ENCODE results near the gene IKZF5. TPM values are rescaled to one million over a fixed set of nuclear protein-coding genes. Genes with fewer than 3 reads are reported as not detected.

The IKZF5 gene
- total and polyA plus RNA-seq, 2 experiments from 2014 or later = 6.9 to 10.5 TPM

DNA sequence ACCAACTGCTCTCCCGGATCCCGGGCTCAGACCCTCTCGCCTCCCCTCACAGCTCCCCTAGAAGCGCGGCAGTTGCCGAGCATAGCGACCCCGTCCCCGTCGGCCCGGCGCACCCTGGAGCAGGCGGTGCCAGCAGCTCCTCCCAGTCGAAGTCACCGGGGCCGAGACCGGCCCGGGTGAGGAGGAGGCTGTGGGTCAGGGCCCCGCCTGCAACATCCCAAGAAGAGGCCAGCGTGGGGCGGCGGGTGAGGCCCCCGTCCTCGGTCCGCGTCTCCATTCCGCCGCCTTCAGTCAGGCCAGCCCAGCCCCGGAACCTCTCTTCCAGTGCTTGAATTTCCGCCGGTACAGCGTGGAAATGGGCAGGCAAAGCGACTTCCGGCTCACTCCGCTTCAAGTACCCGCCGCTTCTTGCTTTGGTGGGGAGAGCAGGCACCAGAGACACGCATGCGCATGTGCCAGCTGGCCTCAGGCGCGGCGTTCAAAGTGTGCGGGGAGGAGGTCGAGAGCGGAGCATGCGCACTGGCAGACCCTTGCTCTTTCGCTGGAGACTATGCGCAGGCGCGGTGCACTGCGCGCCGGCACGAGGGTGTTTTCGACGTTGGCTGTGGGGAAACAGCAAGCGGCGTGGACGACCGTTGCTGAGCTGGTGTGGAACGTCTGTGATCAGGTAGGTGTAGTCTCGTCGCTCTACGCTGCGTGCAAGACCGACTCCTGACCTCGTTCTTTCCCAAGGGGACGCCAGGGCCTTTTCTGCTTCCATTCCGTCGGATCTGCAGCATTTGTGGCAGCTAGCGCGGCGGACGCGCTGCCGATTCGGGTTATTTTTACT, 54.5 kb downstream of the IKZF5 start, which contains the start of gene C10orf88 (continued):
- peak; percentile 71 for TF ChIP-seq CREB1 (CRISPR knock-in tag; IDR thresholded peaks at IDR 0.05; ENCODE audit: low read depth)

DNA sequence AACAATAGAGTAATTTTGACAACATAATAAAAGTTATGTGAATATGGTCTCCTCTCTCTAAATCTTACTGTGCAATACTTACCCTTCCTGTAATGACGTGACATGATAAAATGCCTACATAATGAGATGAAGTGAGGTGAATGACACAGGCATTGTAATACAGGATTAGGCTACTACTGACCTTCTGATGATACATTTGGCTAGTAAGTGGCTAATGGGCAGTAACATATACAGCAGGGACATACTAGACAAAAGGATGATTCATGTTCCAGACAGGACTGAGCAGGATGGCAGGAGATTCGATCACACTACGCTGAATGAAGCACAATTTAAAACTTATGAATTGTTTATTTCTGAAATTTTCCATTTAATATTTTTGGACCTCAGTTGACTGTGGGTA, 59.3 kb downstream of the IKZF5 start:
- Histone ChIP-seq H3K4me3 (no peak overlapping the region), H3K36me3 (ENCODE audit: insufficient read depth) (no peaks in the 10 kb centered on the region; the same call in 1 of the 2 replicates), H3F3A (replicated peaks; ENCODE audit: low read depth) (0 out of 2 replicates have a peak, but pooled peaks cover 2% of the 10 kb centered on the region), H3K4me2 (no peak overlapping the region), H3K4me1 (ENCODE audit: insufficient read depth) (peaks cover 4% of the 10 kb centered on the region; the same call in 1 of the 2 replicates), H3K9me2 (ENCODE audit: insufficient read depth) (no peaks in the 10 kb centered on the region), H4K20me1 (replicated peaks; ENCODE audit: insufficient read depth) (peaks cover 7% of the 10 kb centered on the region; the same call in 1 of the 2 replicates), H3K79me2 (replicated peaks; ENCODE audit: insufficient read depth) (no peaks in the 10 kb centered on the region; the same call in 1 of the 2 replicates), H3K27ac (ENCODE audit: low read depth) (no peak overlapping the region), H2AFZ (no peak overlapping the region), H3K27me3 (ENCODE audit: insufficient read depth) (no peaks in the 10 kb centered on the region)
- peaks cover 3% of the 10 kb centered on the region; the same call in 2 of the 3 replicates for H3K9me3 Mint-ChIP-seq
- no peak for TF ChIP-seq ZNF331 (CRISPR knock-in tag; IDR thresholded peaks at IDR 0.05; ENCODE audit: low read depth)
- TF ChIP-seq, protein P1, sequence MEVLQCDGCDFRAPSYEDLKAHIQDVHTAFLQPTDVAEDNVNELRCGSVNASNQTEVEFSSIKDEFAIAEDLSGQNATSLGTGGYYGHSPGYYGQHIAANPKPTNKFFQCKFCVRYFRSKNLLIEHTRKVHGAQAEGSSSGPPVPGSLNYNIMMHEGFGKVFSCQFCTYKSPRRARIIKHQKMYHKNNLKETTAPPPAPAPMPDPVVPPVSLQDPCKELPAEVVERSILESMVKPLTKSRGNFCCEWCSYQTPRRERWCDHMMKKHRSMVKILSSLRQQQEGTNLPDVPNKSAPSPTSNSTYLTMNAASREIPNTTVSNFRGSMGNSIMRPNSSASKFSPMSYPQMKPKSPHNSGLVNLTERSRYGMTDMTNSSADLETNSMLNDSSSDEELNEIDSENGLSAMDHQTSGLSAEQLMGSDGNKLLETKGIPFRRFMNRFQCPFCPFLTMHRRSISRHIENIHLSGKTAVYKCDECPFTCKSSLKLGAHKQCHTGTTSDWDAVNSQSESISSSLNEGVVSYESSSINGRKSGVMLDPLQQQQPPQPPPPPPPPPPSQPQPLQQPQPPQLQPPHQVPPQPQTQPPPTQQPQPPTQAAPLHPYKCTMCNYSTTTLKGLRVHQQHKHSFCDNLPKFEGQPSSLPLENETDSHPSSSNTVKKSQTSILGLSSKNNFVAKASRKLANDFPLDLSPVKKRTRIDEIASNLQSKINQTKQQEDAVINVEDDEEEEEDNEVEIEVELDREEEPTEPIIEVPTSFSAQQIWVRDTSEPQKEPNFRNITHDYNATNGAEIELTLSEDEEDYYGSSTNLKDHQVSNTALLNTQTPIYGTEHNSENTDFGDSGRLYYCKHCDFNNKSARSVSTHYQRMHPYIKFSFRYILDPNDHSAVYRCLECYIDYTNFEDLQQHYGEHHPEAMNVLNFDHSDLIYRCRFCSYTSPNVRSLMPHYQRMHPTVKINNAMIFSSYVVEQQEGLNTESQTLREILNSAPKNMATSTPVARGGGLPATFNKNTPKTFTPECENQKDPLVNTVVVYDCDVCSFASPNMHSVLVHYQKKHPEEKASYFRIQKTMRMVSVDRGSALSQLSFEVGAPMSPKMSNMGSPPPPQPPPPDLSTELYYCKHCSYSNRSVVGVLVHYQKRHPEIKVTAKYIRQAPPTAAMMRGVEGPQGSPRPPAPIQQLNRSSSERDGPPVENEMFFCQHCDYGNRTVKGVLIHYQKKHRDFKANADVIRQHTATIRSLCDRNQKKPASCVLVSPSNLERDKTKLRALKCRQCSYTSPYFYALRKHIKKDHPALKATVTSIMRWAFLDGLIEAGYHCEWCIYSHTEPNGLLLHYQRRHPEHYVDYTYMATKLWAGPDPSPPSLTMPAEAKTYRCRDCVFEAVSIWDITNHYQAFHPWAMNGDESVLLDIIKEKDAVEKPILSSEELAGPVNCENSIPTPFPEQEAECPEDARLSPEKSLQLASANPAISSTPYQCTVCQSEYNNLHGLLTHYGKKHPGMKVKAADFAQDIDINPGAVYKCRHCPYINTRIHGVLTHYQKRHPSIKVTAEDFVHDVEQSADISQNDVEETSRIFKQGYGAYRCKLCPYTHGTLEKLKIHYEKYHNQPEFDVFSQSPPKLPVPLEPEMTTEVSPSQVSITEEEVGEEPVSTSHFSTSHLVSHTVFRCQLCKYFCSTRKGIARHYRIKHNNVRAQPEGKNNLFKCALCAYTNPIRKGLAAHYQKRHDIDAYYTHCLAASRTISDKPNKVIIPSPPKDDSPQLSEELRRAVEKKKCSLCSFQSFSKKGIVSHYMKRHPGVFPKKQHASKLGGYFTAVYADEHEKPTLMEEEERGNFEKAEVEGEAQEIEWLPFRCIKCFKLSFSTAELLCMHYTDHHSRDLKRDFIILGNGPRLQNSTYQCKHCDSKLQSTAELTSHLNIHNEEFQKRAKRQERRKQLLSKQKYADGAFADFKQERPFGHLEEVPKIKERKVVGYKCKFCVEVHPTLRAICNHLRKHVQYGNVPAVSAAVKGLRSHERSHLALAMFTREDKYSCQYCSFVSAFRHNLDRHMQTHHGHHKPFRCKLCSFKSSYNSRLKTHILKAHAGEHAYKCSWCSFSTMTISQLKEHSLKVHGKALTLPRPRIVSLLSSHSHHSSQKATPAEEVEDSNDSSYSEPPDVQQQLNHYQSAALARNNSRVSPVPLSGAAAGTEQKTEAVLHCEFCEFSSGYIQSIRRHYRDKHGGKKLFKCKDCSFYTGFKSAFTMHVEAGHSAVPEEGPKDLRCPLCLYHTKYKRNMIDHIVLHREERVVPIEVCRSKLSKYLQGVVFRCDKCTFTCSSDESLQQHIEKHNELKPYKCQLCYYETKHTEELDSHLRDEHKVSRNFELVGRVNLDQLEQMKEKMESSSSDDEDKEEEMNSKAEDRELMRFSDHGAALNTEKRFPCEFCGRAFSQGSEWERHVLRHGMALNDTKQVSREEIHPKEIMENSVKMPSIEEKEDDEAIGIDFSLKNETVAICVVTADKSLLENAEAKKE (CRISPR knock-in tag; IDR thresholded peaks at IDR 0.05) = no peak
- peaks cover 14% of the 10 kb centered on the region for H3K36me3 Mint-ChIP-seq (ENCODE audit: low read depth)
- H3K4me1 Mint-ChIP-seq = peaks cover 9% of the 10 kb centered on the region
- DNase-seq (ENCODE audit: low spot score) (no peak), ATAC-seq (no peak)
- no peak overlapping the region for H3K27ac Mint-ChIP-seq
- peaks cover 13% of the 10 kb centered on the region for H3K27me3 Mint-ChIP-seq (ENCODE audit: insufficient read depth, low read depth, poor library complexity)
- no peak overlapping the region for H3K4me3 Mint-ChIP-seq

Other genes with a start within 250 kb of the IKZF5 start
- gene CUZD1, start 162.9 kb downstream of the IKZF5 start, total RNA-seq (2014; rRNA removed; shearing (Covaris generic)) = 2.8 and 4.1 TPM in 2 replicates
- gene CUZD1, start 162.9 kb downstream of the IKZF5 start, polyA plus RNA-seq (2016; fragmentation: Nextera tagmentation; extraction: Ambion mirVana) = 2.5 and 3.1 TPM in 2 replicates
- 6.5 and 10.9 TPM in 2 replicates for gene FAM24B, start 129.2 kb downstream of the IKZF5 start, total RNA-seq (2014; rRNA removed; shearing (Covaris generic))
- 14.5 and 14.8 TPM in 2 replicates for gene FAM24B, start 129.2 kb downstream of the IKZF5 start, polyA plus RNA-seq (2016; fragmentation: Nextera tagmentation; extraction: Ambion mirVana)
- not detected in 2 replicates for gene FAM24A, start 98.2 kb downstream of the IKZF5 start, total RNA-seq (2014; rRNA removed; shearing (Covaris generic))
- gene FAM24A, start 98.2 kb downstream of the IKZF5 start, polyA plus RNA-seq (2016; fragmentation: Nextera tagmentation; extraction: Ambion mirVana) = not detected in 2 replicates
- 11.1 and 17.9 TPM in 2 replicates for gene C10orf88, start 54.6 kb downstream of the IKZF5 start, total RNA-seq (2014; rRNA removed; shearing (Covaris generic))
- gene C10orf88, start 54.6 kb downstream of the IKZF5 start, polyA plus RNA-seq (2016; fragmentation: Nextera tagmentation; extraction: Ambion mirVana) = 4.3 and 5.6 TPM in 2 replicates
- gene PSTK, start 28.4 kb downstream of the IKZF5 start, total RNA-seq (2014; rRNA removed; shearing (Covaris generic)) = 2.3 and 4.8 TPM in 2 replicates
- gene PSTK, start 28.4 kb downstream of the IKZF5 start, polyA plus RNA-seq (2016; fragmentation: Nextera tagmentation; extraction: Ambion mirVana) = 9.3 and 9.9 TPM in 2 replicates
- 6.5 and 8.5 TPM in 2 replicates for gene ACADSB, start 211 bp upstream of the IKZF5 start, total RNA-seq (2014; rRNA removed; shearing (Covaris generic))
- 3.7 and 4.1 TPM in 2 replicates for gene ACADSB, start 211 bp upstream of the IKZF5 start, polyA plus RNA-seq (2016; fragmentation: Nextera tagmentation; extraction: Ambion mirVana)
- 0.23 and 0.35 TPM in 2 replicates for gene HMX3, start 127.2 kb upstream of the IKZF5 start, total RNA-seq (2014; rRNA removed; shearing (Covaris generic))
- not detected in 2 replicates for gene HMX3, start 127.2 kb upstream of the IKZF5 start, polyA plus RNA-seq (2016; fragmentation: Nextera tagmentation; extraction: Ambion mirVana)
- gene HMX2, start 139.3 kb upstream of the IKZF5 start, total RNA-seq (2014; rRNA removed; shearing (Covaris generic)) = 0.97 and 2.6 TPM in 2 replicates
- gene HMX2, start 139.3 kb upstream of the IKZF5 start, polyA plus RNA-seq (2016; fragmentation: Nextera tagmentation; extraction: Ambion mirVana) = 3.1 and 3.4 TPM in 2 replicates
- gene BUB3, start 145.6 kb upstream of the IKZF5 start, total RNA-seq (2014; rRNA removed; shearing (Covaris generic)) = 272 and 361 TPM in 2 replicates
- gene BUB3, start 145.6 kb upstream of the IKZF5 start, polyA plus RNA-seq (2016; fragmentation: Nextera tagmentation; extraction: Ambion mirVana) = 197 and 243 TPM in 2 replicates

All from GM23338 (cell line).